ENCODE measurements around the gene SHC1. TPM values are rescaled to one million over a fixed set of nuclear protein-coding genes. Genes with fewer than 3 reads are reported as not detected.

Gene SHC1
- polyA plus RNA-seq, 1 experiment: 653 TPM

DNA sequence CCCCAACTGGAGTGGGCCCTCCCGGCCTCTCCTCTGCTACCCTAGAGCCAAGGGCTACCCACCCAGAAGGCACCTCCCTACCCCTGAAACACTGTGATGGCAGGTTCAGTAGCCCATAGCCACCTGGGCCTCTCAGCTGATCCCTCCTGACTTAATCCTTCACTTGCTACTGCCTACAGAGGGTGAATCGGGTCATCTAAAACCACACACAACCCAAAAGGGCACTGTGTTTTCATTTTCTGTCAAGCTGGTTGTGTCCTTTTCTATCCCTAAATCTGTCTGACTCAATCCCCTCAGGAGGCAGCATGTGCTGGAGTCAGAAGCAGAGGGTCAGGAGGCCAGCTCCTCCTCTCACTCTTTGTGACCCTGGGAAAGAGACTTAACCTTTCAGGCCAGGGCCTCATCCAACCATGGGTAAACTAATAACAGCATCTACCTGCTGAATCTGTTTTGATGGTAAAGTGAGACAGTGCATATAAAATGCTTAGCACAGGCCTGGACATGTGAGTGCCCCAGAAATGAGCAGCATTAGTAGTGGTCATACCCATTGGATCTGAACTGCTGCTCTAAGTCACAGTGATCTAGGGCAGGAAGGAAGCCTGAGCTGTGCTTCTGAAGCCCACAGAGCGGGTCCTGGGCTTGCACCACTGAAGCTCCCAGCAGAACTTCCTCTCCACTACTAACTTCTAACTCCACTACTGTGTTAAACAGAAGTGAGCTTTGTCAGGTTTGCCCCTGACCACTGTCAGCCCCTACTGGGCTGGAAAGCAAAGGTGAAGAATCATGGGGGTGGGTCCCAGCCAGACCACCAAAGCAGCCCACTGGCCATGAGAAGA lies 45.0 kb downstream of the SHC1 start:
- Histone ChIP-seq H3K4me3 (ENCODE audit: low read depth, low read length) (no peak overlapping the region), H3K27me3 (ENCODE audit: control insufficient read depth, insufficient read depth, low read length) (no peaks in the 10 kb centered on the region), H3K36me3 (ENCODE audit: control insufficient read depth, insufficient read depth, low read length) (peaks cover 7% of the 10 kb centered on the region)
- DNase-seq (ENCODE audit: low read depth): no peak
- TF ChIP-seq, protein P1, sequence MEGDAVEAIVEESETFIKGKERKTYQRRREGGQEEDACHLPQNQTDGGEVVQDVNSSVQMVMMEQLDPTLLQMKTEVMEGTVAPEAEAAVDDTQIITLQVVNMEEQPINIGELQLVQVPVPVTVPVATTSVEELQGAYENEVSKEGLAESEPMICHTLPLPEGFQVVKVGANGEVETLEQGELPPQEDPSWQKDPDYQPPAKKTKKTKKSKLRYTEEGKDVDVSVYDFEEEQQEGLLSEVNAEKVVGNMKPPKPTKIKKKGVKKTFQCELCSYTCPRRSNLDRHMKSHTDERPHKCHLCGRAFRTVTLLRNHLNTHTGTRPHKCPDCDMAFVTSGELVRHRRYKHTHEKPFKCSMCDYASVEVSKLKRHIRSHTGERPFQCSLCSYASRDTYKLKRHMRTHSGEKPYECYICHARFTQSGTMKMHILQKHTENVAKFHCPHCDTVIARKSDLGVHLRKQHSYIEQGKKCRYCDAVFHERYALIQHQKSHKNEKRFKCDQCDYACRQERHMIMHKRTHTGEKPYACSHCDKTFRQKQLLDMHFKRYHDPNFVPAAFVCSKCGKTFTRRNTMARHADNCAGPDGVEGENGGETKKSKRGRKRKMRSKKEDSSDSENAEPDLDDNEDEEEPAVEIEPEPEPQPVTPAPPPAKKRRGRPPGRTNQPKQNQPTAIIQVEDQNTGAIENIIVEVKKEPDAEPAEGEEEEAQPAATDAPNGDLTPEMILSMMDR (IDR thresholded peaks at IDR 0.05; ENCODE audit: insufficient read depth, low read depth, low read length): no peak
- CTCF ChIA-PET: no interaction called here
- POLR2A ChIA-PET: no interaction called here

DNA sequence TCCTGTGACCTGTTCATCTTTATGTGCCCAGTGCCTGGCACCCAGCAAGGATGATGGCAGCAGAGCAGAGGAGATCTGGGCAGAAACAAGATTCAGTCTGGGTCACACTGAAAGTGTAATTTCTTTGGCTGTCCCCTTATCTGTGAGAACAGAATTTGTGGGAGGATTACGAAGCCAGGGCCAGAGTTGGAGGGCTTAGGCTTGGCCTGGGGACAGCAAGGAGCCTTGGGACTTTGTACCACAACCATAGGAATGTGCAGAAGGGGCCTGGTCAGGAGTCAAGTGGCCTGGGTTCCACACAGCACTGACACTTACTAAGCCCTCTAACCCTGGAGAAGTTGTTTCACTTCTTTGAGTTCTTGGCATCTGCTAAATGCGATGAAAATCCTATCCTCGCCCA lies 46.9 kb downstream of the SHC1 start:
- H3K27me3 ChIP-seq (ENCODE audit: control insufficient read depth, insufficient read depth, low read length): no peaks in the 10 kb centered on the region
- no peak for DNase-seq (ENCODE audit: low read depth)
- no peak overlapping the region for H3K4me3 ChIP-seq (ENCODE audit: low read depth, low read length)
- POLR2A ChIA-PET: no interaction called here
- CTCF ChIA-PET: no interaction called here
- H3K36me3 ChIP-seq (ENCODE audit: control insufficient read depth, insufficient read depth, low read length): peaks cover 7% of the 10 kb centered on the region
- TF ChIP-seq, protein P1 (IDR thresholded peaks at IDR 0.05; ENCODE audit: insufficient read depth, low read depth, low read length): no peak

DNA sequence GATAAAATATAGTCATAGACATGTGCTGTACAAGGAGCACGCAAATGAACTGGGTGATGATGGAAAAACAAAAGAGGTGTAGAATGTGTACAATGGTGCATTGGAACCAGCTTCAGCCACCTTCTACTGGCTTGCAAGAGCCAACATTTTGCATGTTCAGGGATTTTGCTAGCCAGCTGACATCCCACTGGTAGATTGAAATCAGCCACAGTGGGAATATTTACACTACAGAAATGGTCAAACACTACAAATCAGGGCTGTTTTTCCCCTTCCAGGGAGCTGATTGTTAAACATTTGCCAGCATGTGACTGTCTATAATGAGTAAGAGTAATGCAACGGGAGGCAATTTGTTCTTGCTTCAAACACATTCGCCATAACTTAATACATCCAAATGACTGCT lies 57.3 kb downstream of the SHC1 start:
- POLR2A ChIA-PET: no interaction called here
- Histone ChIP-seq H3K4me3 (ENCODE audit: low read depth, low read length) (no peak overlapping the region), H3K36me3 (ENCODE audit: control insufficient read depth, insufficient read depth, low read length) (no peaks in the 10 kb centered on the region), H3K27me3 (ENCODE audit: control insufficient read depth, insufficient read depth, low read length) (peaks cover 2% of the 10 kb centered on the region; the same call in 1 of the 2 replicates)
- DNase-seq (ENCODE audit: low read depth): no peak
- TF ChIP-seq, protein P1 (IDR thresholded peaks at IDR 0.05; ENCODE audit: insufficient read depth, low read depth, low read length): no peak
- CTCF ChIA-PET: interaction anchor here (1.1 to 1.5 kb wide), 2 partner anchors 23 to 26 kb away, joined by 3 to 6 read pairs; partner anchors contain the start of gene PMVK

DNA sequence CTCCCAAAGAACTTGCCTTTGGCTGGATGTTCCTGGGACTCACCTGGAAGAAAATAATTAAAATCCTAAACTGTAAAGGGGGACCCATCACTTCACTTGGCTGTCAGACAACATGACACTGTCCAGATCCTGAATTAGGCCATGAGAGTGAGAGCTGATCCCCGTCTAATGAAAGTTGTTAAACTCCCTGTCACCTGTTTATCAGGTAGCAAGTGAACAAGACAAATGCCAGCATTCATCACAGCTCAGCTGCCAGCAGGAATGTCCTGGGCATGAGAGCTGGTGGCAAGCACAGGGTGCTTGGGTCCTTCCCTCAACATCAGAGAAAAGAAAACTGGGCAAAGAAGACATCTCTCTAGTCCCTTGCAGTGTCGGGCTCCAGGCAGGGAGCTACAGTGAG lies 57.8 kb downstream of the SHC1 start:
- ChIA-PET POLR2A (no interaction called here), CTCF (interaction anchor here (1.1 to 1.5 kb wide), 2 partner anchors 24 to 27 kb away, joined by 3 to 6 read pairs; partner anchors contain the start of gene PMVK)
- H3K27me3 ChIP-seq (ENCODE audit: control insufficient read depth, insufficient read depth, low read length): peaks cover 2% of the 10 kb centered on the region; the same call in 1 of the 2 replicates
- no peak overlapping the region for H3K4me3 ChIP-seq (ENCODE audit: low read depth, low read length)
- no peak for DNase-seq (ENCODE audit: low read depth)
- H3K36me3 ChIP-seq (ENCODE audit: control insufficient read depth, insufficient read depth, low read length): no peaks in the 10 kb centered on the region
- TF ChIP-seq, protein P1 (IDR thresholded peaks at IDR 0.05; ENCODE audit: insufficient read depth, low read depth, low read length): no peak

Small RNAs within 50 kb of the gene (small RNA-seq; reads per million reads assigned to genes)
- gene MIR4258 (ENCODE audit: insufficient read length, low read depth, low replicate concordance) (not detected), gene RF00017 (ENCODE audit: insufficient read length, low read depth, low replicate concordance) (not detected)

Other genes with a start within 250 kb of the SHC1 start
- gene KCNN3, start 100.5 kb downstream of the SHC1 start, polyA plus RNA-seq (2011; rRNA removed): not detected in 2 replicates
- 29.0 and 38.4 TPM in 2 replicates for gene PMVK, start 34.0 kb downstream of the SHC1 start, polyA plus RNA-seq (2011; rRNA removed)
- gene PBXIP1, start 14.6 kb downstream of the SHC1 start, polyA plus RNA-seq (2011; rRNA removed): 65.6 and 83.1 TPM in 2 replicates
- gene PYGO2, start 9.0 kb downstream of the SHC1 start, polyA plus RNA-seq (2011; rRNA removed): 18.0 and 21.0 TPM in 2 replicates
- gene CKS1B, start 3.9 kb upstream of the SHC1 start, polyA plus RNA-seq (2011; rRNA removed): 111 and 160 TPM in 2 replicates
- 26.5 and 40.5 TPM in 2 replicates for gene FLAD1, start 12.6 kb upstream of the SHC1 start, polyA plus RNA-seq (2011; rRNA removed)
- not detected in 2 replicates for gene LENEP, start 22.8 kb upstream of the SHC1 start, polyA plus RNA-seq (2011; rRNA removed)
- gene ZBTB7B, start 32.1 kb upstream of the SHC1 start, polyA plus RNA-seq (2011; rRNA removed): 18.1 and 29.4 TPM in 2 replicates
- 0.17 and 0.38 TPM in 2 replicates for gene DCST2, start 63.0 kb upstream of the SHC1 start, polyA plus RNA-seq (2011; rRNA removed)
- not detected in 2 replicates for gene DCST1, start 63.1 kb upstream of the SHC1 start, polyA plus RNA-seq (2011; rRNA removed)
- 55.1 and 88.8 TPM in 2 replicates for gene ADAM15, start 80.6 kb upstream of the SHC1 start, polyA plus RNA-seq (2011; rRNA removed)
- gene EFNA4, start 93.0 kb upstream of the SHC1 start, polyA plus RNA-seq (2011; rRNA removed): 6.6 and 12.4 TPM in 2 replicates
- 1.4 and 1.8 TPM in 2 replicates for gene EFNA3, start 108.1 kb upstream of the SHC1 start, polyA plus RNA-seq (2011; rRNA removed)
- gene EFNA1, start 157.1 kb upstream of the SHC1 start, polyA plus RNA-seq (2011; rRNA removed): 1.1 and 1.6 TPM in 2 replicates
- 39.5 and 47.4 TPM in 2 replicates for gene SLC50A1, start 165.1 kb upstream of the SHC1 start, polyA plus RNA-seq (2011; rRNA removed)
- 28.0 and 34.1 TPM in 2 replicates for gene DPM3, start 169.8 kb upstream of the SHC1 start, polyA plus RNA-seq (2011; rRNA removed)
- gene KRTCAP2, start 202.6 kb upstream of the SHC1 start, polyA plus RNA-seq (2011; rRNA removed): 211 and 225 TPM in 2 replicates
- gene TRIM46, start 203.1 kb upstream of the SHC1 start, polyA plus RNA-seq (2011; rRNA removed): 3.5 and 5.4 TPM in 2 replicates
- 48.0 and 61.4 TPM in 2 replicates for gene THBS3, start 237.2 kb upstream of the SHC1 start, polyA plus RNA-seq (2011; rRNA removed)
- gene MTX1, start 237.9 kb upstream of the SHC1 start, polyA plus RNA-seq (2011; rRNA removed): 56.5 and 72.7 TPM in 2 replicates

Data from BJ (cell line).